Neural progenitor cell (in vitro differentiated cells): ENCODE measurements around the gene CSHL1. TPM values are rescaled to one million over a fixed set of nuclear protein-coding genes. Genes with fewer than 3 reads are reported as not detected.

Experiments used
- DNase-seq: peaks from one replicate; pipeline ENCODE4 v3.0.0-alpha.2; 2016; ENCODE audit warnings: low spot score
- H2AFZ ChIP-seq: fragments of 200-600 bp; sonication (generic); replicated peaks from 2 replicates; pipeline ENCODE4 v1.6.1; 2016; ENCODE audit warnings: antibody characterized with exemption
- H3F3A ChIP-seq: fragments of 200-600 bp; sonication (generic); 2 replicates; pipeline ENCODE4 v1.6.1; 2016; ENCODE audit warnings: antibody characterized with exemption, low read depth
- H3K27ac ChIP-seq: fragments of 200-600 bp; sonication (generic); 2 replicates; pipeline ENCODE4 v1.5.1; 2016; ENCODE audit warnings: mild to moderate bottlenecking
- H3K27me3 ChIP-seq: fragments of 200-600 bp; sonication (generic); 2 replicates; pipeline ENCODE4 v1.6.1; 2016; ENCODE audit warnings: mild to moderate bottlenecking, moderate library complexity
- H3K36me3 ChIP-seq: fragments of 200-600 bp; sonication (generic); 2 replicates; pipeline ENCODE4 v1.5.1; 2016
- H3K4me1 ChIP-seq: fragments of 200-600 bp; sonication (generic); 2 replicates; pipeline ENCODE4 v1.6.1; 2016; ENCODE audit warnings: mixed run types
- H3K4me2 ChIP-seq: fragments of 200-600 bp; sonication (generic); 2 replicates; pipeline ENCODE4 v1.6.1; 2016
- H3K4me3 ChIP-seq: fragments of 200-600 bp; sonication (generic); 2 replicates; pipeline ENCODE4 v1.5.1; 2016
- H3K79me2 ChIP-seq: fragments of 200-600 bp; sonication (generic); 2 replicates; pipeline ENCODE4 v1.6.1; 2016; ENCODE audit warnings: low read depth
- H3K9ac ChIP-seq: fragments of 200-600 bp; sonication (generic); 2 replicates; pipeline ENCODE4 v1.6.1; 2016
- H3K9me3 ChIP-seq: fragments of 200-600 bp; sonication (generic); 2 replicates; pipeline ENCODE4 v1.5.1; 2016; ENCODE audit warnings: low read depth
- H4K20me1 ChIP-seq: fragments of 200-600 bp; sonication (generic); 2 replicates; pipeline ENCODE4 v1.6.1; 2016; ENCODE audit warnings: low read depth
- H3K27ac Mint-ChIP-seq: 3 replicates; pipeline ENCODE4 v1.8.0; 2021; ENCODE audit warnings: mixed read lengths
- H3K27me3 Mint-ChIP-seq: 2 replicates; pipeline ENCODE4 v1.8.0; 2022; ENCODE audit warnings: low read depth, mild to moderate bottlenecking, inconsistent platforms, moderate library complexity, mixed read lengths; ENCODE audit not compliant: insufficient read depth
- H3K36me3 Mint-ChIP-seq: 3 replicates; pipeline ENCODE4 v1.8.0; 2021; ENCODE audit warnings: mixed read lengths
- H3K4me1 Mint-ChIP-seq: 3 replicates; pipeline ENCODE4 v1.8.0; 2021; ENCODE audit warnings: mixed read lengths
- H3K4me3 Mint-ChIP-seq: 3 replicates; pipeline ENCODE4 v1.8.0; 2021; ENCODE audit warnings: mild to moderate bottlenecking, moderate library complexity, mixed read lengths
- H3K9me3 Mint-ChIP-seq: 3 replicates; pipeline ENCODE4 v1.8.0; 2020; ENCODE audit warnings: mixed read lengths
- EZH2 ChIP-seq: fragments of 200-600 bp; sonication (generic); IDR thresholded peaks from 2 replicates; pipeline ENCODE4 v1.6.1; 2017; ENCODE audit warnings: antibody characterized with exemption, mild to moderate bottlenecking, moderate library complexity
- EZH2phosphoT487 ChIP-seq: fragments of 200-600 bp; sonication (generic); IDR thresholded peaks from 2 replicates; pipeline ENCODE4 v1.6.1; 2017; ENCODE audit warnings: antibody characterized with exemption
- total RNA-seq: library from RNA; depleted of rRNA; stranded (reverse); fragments of >200 nt; gene quantifications from 2 replicates; pipeline ENCODE4 v1.2.3, GENCODE V29; 2015; ENCODE audit warnings: low replicate concordance
- TF ChIP-seq, protein P1 (sequence below): fragments of 200-600 bp; sonication (generic); IDR thresholded peaks from 2 replicates; pipeline ENCODE4 v1.5.1; 2017; ENCODE audit warnings: antibody characterized with exemption, mild to moderate bottlenecking

Gene CSHL1
- total RNA-seq, 1 donor from 2014 or later = not detected

- no peak for TF ChIP-seq EZH2phosphoT487
- TF ChIP-seq, protein P1, sequence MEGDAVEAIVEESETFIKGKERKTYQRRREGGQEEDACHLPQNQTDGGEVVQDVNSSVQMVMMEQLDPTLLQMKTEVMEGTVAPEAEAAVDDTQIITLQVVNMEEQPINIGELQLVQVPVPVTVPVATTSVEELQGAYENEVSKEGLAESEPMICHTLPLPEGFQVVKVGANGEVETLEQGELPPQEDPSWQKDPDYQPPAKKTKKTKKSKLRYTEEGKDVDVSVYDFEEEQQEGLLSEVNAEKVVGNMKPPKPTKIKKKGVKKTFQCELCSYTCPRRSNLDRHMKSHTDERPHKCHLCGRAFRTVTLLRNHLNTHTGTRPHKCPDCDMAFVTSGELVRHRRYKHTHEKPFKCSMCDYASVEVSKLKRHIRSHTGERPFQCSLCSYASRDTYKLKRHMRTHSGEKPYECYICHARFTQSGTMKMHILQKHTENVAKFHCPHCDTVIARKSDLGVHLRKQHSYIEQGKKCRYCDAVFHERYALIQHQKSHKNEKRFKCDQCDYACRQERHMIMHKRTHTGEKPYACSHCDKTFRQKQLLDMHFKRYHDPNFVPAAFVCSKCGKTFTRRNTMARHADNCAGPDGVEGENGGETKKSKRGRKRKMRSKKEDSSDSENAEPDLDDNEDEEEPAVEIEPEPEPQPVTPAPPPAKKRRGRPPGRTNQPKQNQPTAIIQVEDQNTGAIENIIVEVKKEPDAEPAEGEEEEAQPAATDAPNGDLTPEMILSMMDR = no peak
- no peak for TF ChIP-seq EZH2
- H3K27ac ChIP-seq = no peak overlapping the region
- H3K9me3 Mint-ChIP-seq = no peaks in the 10 kb centered on the region
- no peak overlapping the region for H3K9ac ChIP-seq
- H3K4me2 ChIP-seq = no peak overlapping the region
- H3F3A ChIP-seq = peaks cover 5% of the 10 kb centered on the region
- no peak for DNase-seq
- H3K27me3 ChIP-seq = no peaks in the 10 kb centered on the region
- H3K36me3 ChIP-seq = no peaks in the 10 kb centered on the region
- no peaks in the 10 kb centered on the region for H3K79me2 ChIP-seq
- no peaks in the 10 kb centered on the region for H3K9me3 ChIP-seq
- H3K36me3 Mint-ChIP-seq = no peaks in the 10 kb centered on the region
- H3K4me1 ChIP-seq = no peaks in the 10 kb centered on the region
- H3K27me3 Mint-ChIP-seq = peaks cover 3% of the 10 kb centered on the region
- no peak overlapping the region for H2AFZ ChIP-seq
- peaks cover 6% of the 10 kb centered on the region for H3K4me1 Mint-ChIP-seq
- H3K4me3 Mint-ChIP-seq = no peak overlapping the region
- no peak overlapping the region for H3K4me3 ChIP-seq
- H4K20me1 ChIP-seq = no peaks in the 10 kb centered on the region
- no peak overlapping the region for H3K27ac Mint-ChIP-seq
Measured at GRCh38 chr17:63928172-63928666, 17.2 kb upstream of the CSHL1 start.

GRCh38 chr17:63927464-63928171 lies 16.6 kb upstream of the CSHL1 start:
- TF ChIP-seq EZH2phosphoT487 (no peak), EZH2 (no peak)
- TF ChIP-seq, protein P1 = no peak
- H3K9me3 Mint-ChIP-seq = no peaks in the 10 kb centered on the region
- no peaks in the 10 kb centered on the region for H3K9me3 ChIP-seq

GRCh38 chr17:63926164-63926563 lies 15.1 kb upstream of the CSHL1 start:
- DNase-seq = no peak
- no peak overlapping the region for H2AFZ ChIP-seq
- no peaks in the 10 kb centered on the region for H3K9me3 ChIP-seq
- no peaks in the 10 kb centered on the region for H4K20me1 ChIP-seq
- no peaks in the 10 kb centered on the region for H3K27me3 ChIP-seq
- peaks cover 5% of the 10 kb centered on the region for H3F3A ChIP-seq
- H3K27me3 Mint-ChIP-seq = peaks cover 6% of the 10 kb centered on the region
- H3K36me3 ChIP-seq = no peaks in the 10 kb centered on the region
- H3K27ac Mint-ChIP-seq = no peak overlapping the region
- TF ChIP-seq EZH2 = no peak
- TF ChIP-seq EZH2phosphoT487 = no peak
- TF ChIP-seq, protein P1 = no peak
- H3K4me2 ChIP-seq = no peak overlapping the region
- no peak overlapping the region for H3K4me3 Mint-ChIP-seq
- H3K27ac ChIP-seq = no peak overlapping the region
- H3K4me1 ChIP-seq = no peaks in the 10 kb centered on the region
- no peaks in the 10 kb centered on the region for H3K79me2 ChIP-seq
- no peaks in the 10 kb centered on the region for H3K36me3 Mint-ChIP-seq
- no peak overlapping the region for H3K9ac ChIP-seq
- H3K9me3 Mint-ChIP-seq = no peaks in the 10 kb centered on the region
- H3K4me3 ChIP-seq = no peak overlapping the region
- peaks cover 8% of the 10 kb centered on the region for H3K4me1 Mint-ChIP-seq

More at GRCh38 chr17:63927464-63928171, 16.6 kb upstream of the CSHL1 start:
- H3K4me1 Mint-ChIP-seq = peaks cover 6% of the 10 kb centered on the region
- no peaks in the 10 kb centered on the region for H3K79me2 ChIP-seq
- peaks cover 5% of the 10 kb centered on the region for H3F3A ChIP-seq
- no peaks in the 10 kb centered on the region for H3K4me1 ChIP-seq
- no peaks in the 10 kb centered on the region for H3K27me3 ChIP-seq
- peaks cover 3% of the 10 kb centered on the region for H3K27me3 Mint-ChIP-seq
- no peak for DNase-seq
- no peak overlapping the region for H3K27ac ChIP-seq
- H3K9ac ChIP-seq = no peak overlapping the region
- H3K36me3 Mint-ChIP-seq = no peaks in the 10 kb centered on the region
- no peak overlapping the region for H2AFZ ChIP-seq
- H4K20me1 ChIP-seq = no peaks in the 10 kb centered on the region
- H3K4me3 Mint-ChIP-seq = no peak overlapping the region
- no peaks in the 10 kb centered on the region for H3K36me3 ChIP-seq
- H3K4me3 ChIP-seq = no peak overlapping the region
- H3K4me2 ChIP-seq = no peak overlapping the region
- H3K27ac Mint-ChIP-seq = no peak overlapping the region
